NCI-H2029 (cell line): ENCODE results near the gene PDGFC.
"Not testable (repeated sequence)": the region's sequence is repeated elsewhere in the genome, so short reads cannot be mapped to it uniquely, and the experiment has no call there.

Experiments
- DNase-seq: peaks from one replicate; lab custom pipeline; 2025; lab: John Stamatoyannopoulos, UW

Gene PDGFC

DNA sequence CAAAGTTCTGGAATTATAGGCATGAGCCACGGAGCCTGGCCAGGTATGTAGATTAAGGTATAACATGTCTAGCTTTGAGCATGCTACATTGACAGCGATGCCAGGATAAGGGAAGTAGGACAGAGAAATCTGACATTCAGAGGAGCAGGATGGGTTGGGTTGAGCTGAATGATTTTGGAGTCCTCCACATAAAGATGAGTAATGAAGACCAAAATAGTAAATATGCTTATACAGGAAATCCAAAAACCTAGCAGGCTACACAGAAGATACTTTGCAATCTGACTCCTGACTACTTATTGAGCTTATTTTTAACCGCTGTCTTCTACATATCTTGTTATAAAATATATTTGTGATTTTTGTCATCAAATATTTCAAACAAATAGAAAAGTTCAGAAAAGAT, 69.7 kb downstream of the PDGFC start:
- no peak for DNase-seq

DNA sequence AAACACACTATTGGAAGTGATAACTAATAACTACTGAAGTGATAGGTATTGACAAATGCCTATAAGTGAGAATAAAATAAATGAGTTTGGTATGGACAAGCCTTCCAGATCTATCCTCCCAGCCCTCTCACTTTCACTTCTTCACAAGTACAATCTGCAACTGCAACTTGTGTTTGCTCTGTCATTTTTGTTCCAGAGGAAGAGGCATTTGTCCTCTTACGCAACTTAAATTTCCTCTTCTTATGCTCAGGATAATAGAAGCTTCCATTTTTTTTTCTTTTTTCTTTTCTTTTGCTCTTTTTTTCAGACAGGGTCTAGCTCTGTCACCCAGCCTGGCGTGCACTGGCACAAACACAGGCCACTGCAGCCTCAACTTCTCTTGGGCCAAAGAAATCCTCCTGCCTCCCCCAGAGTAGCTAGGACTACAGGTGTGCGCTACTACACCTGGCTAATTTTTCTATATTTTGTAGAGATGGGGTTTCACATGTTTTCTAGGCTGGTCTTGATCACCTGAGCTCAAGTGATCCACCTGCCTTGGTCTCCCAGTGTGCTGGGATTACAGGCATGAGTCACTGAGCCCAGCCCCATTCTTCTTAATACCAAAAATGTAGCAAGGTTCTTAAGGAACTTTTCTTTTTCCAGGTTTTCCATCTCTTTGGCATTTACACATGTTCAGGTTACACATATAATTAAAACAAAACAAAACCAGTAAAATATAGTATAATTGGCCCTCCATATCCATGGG, 73.1 kb downstream of the PDGFC start:
- no peak for DNase-seq

DNA sequence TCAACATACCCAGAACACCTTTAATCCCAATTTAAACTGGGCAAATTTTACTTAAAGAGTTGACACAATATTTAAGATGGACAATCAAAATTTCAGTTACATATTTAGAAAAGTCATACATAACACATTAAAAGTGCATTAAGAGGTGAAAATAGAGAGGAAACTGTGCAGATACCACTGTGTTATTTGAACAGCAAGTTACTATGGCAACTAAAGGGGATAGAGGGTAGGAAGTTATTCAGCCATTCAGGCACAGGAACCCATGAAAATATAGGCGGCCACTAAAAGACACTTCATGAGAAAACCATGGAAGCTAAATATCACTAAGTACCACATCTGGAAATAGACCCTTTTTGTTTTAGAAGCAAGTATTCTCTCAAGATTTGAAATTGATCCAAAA, 75.1 kb downstream of the PDGFC start:
- DNase-seq: no peak

DNA sequence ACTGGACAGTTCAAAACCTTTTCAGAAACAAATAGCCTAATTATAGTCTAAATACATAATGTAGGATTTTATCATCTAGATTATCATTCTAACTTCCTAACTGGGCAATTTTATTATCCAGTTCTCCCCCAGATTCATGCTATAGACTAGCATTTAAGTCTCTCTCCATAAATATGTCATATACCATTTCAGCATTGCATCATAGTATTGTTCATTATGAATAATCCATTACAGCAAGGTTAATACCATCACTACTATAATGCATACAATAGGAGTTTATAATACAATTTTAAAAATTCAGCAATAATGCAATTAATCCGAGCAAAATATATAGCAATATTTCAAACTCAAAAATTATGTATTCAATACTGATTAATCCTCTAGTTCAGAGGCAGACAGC, 77.4 kb downstream of the PDGFC start:
- DNase-seq: no peak

DNA sequence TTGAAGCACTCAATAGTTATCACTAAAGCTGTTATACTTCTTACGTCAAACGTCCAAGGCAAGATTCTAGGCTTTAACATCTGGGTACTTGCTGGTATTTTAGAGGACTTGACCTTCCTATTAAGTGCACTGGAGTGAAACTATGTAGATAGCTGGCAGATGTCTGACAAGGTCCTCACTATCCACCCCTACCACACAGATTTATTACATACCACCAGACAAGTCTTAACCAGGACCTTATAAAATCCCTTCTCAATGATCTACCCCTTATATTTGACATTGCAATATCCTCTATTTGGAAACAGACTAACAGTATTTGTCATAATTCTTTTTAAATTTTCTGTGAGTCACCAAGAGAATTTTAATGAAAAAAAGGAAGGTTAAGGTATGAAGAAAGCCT, 78.8 kb downstream of the PDGFC start:
- DNase-seq: no peak

DNA sequence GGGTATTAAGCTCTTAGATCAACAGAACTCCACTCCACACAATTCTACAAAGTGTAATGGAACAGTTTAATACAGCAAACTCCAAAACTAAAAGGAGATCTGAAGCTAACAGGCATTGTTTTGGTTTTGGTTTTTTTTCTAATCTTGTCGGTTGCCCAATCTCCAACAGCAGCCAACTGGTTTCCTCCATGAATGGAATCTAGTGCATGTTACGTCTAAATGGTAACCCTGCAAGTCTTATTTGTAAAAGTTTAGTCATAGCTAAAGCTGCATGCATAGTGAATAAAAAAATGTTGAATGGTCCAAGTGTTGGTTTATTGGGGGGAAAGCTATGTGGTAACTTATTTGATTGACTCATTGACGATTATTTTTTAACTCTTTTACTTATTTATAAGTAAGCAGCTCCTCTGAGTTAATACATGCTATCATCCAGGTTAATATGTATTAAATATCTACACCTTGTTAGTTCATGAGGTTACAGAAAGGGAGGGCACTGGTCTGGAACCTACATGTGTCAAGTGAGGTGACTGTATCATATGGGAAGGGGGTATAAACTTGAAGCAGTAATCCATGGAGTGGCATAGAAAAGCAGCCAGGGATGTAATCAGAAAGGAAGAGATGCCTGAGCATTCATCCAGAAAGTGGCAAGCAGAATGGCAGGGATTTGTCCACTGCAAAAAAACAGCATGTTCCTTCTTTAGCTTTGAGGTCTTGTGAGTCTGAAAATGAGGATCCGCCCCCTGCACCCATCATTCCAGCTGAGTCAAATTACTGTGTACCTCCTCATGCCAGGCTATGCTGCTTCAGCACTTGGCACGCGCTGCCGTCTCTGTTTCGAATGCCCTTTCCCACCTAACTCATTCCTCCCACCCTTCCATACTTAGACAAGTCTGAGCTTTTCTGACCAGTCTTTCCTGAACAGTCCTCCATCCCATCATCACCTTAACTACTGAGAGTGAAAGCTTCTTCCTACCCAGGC, 81.7 kb downstream of the PDGFC start:
- DNase-seq: no peak

DNA sequence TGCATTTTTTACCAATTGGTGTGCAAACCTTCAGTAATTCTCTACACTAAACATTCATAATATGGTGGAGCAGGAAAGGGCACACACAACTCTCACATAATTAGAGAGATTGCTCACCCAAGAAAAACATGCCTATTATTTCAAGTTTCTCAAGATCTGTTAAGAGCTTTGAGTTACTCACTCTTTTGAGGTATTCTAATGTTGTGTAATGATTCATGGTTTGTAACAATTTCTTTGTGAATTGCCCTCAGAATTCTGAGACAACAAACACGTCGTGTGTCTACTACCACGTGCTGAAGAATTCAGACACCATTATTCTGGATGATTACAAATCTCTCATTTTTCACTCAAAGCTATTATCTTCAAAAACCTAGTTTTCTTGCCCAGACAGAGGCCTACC, 82.8 kb downstream of the PDGFC start:
- DNase-seq: no peak

DNA sequence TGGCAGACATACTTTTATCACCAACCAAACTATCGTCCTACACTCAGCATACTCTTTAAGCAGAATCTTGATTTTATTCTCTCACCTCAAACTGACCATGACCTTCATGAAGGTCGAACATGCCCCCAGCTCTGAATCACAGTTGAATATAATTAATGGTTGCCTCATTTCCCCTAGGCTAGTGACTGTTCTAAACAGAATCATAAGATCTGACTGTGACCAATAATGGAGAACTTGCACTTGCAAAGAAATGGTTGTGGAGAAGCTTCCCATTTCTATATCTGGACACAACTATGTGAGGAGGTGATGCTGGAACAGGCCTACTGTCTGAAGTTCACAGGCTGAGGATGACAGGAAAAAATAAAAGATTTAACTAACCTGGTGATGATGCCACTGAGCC, 85.1 kb downstream of the PDGFC start:
- no peak for DNase-seq

DNA sequence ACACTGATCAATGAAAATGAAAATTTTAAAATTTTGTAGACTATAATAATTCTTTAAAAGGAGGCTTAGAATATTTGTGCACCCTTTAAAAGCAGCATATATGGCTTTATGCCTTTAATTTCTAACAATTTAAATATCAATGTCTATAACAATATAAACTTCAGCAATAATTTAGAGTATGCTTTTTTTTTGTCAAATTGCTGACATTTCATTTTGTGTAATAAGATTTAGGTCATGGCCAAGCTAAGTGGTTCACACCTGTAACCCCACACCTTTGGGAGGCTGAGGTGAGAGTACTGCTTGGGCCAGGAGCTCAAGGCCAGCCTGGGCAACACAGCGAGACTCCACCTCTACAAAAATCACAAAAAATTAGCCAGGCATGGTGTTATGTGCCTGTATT, 86.2 kb downstream of the PDGFC start:
- DNase-seq: no peak

DNA sequence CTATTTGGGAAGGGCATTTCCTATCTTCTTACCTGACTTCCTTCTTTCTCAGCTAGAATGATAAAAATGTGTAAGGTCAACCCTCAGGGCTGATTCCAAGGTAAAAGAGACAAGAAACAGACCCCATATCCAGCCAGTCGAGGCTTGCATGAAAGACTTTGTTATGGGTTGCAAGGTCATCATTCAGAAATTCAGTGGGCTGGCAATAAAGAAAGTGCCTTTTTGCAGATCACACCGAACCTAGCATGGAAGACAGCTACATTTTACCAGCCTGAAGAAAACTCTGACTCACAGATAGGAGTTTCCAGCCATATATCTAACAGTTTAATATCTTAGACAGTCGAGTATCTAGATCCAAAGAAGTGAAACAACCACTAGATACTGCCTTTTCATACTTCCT, 87.4 kb downstream of the PDGFC start:
- DNase-seq: no peak

DNA sequence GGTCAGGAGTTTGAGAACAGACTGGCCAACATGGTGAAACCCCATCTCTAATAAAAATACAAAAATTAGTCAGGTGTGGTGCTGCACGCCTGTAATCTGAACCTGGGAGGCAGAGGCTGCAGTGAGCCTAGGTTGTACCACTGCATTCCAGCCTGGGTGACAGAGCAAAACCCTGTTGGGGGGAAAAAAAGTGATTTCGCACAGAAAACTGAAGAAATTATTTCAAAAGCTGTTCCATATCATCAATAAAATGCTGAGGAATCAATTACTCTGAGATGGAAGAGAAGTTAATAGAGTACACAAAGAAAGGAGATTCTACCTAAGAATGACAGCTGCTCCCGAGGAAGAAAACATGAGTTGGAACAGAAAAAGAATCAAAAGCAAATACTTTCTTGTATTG, 95.9 kb downstream of the PDGFC start:
- no peak for DNase-seq

DNA sequence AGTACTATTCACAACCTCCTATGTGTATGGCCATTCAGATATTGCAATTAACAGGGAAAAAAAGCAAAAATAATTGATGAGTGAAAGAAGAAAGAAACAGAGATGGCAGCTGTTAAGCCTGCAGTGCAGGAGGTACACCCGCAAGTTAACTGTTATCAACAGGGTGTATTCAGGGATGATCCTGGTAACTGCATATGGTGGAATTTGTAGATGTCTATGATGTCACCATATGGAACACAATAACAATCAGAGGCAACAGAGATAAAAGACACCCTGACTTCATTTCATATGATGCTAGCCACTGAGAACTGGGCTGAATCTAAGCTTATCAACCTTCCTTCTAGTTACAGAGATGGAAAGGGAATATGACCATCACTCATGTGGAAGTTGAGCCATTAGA, 96.5 kb downstream of the PDGFC start:
- no peak for DNase-seq

DNA sequence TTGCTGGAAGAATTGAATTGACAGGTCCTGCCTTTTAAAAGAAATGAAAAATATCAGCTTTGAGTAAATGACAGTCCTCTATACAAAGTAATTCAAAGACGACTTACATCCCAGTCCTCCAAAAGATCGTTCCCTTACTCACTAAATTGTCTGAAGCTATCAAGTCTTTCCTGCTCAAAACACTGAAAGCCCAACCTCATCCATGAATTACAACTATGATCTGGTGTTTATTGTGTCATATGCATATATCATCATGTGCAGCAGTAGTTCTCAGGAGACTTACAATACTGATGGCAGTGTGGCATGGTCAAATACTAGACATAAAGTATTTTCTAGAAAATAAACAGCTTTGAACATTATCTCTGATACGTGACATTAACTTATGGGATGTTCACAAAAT, 97.8 kb downstream of the PDGFC start:
- no peak for DNase-seq

DNA sequence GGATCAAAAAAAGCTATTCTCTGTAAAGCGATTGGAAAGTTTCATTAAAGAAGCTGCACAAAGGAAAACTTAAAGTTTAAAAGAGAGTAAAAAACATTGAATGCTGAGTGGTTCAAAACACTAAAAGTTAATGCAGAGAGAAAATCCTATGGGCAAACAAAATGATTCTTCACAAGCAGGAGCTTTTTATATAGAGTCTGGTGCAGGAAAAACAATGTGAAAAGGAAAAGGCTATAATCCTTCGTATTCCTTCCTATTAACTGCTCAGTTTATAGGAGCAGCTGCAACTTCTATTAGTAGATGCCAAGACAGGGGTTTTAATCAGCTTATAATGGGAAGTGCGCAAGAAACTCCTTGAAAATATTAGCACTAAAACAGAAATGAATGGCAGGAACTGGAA, 100.7 kb downstream of the PDGFC start:
- no peak for DNase-seq

DNA sequence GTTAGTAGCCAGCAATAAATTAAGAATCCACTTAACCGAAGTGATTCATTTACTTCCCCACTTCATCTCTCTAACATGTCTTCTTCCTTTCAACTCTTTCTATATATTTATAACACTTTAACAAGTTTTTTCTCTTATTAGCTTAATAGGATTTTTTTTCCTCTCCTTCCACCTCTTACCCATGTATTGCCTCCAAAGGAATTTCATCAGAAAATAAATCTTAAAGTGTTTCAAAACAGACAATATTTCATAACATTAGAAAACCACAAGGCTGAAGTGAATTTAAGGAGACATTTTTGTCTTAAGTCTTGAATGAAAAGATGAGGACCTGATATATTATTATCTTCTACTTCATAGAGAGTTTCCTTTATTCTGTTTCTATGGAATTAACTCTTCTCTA, 101.5 kb downstream of the PDGFC start:
- DNase-seq: no peak

DNA sequence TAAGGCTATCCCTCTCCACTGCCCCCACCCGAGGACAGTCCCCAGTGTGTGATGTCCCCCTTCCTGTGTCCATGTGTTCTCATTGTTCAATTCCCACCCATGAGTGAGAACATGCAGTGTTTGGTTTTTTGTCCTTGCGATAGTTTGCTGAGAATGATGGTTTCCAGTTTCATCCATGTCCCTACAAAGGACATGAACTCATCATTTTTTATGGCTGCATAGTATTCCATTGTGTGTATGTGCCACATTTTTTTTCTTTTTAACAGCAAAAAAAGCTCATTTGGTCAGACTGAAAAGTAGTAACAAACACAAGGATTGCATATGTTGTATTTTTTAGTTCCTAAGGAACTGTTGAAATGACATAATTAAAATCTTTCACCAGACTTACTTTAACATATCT, 105.5 kb downstream of the PDGFC start:
- not testable (repeated sequence) for DNase-seq

DNA sequence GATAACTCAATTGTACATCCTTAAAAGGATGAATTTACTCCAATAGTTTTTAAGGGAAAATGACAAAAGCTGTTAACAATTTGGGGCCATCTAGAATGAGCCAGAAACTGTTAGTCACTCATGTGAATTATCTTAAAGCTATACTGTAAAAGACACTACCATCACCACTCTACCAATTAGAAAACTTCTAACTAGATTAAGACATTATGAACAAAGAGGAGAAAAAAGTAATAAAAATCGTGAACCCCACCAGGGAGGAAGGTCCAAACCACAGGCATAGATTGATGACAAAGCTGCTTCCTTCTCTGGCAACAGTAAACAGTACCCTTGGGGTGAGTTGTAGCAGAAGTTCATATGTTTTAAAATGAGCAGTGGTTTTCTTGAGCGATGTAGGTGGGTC, 106.1 kb downstream of the PDGFC start:
- no peak for DNase-seq

DNA sequence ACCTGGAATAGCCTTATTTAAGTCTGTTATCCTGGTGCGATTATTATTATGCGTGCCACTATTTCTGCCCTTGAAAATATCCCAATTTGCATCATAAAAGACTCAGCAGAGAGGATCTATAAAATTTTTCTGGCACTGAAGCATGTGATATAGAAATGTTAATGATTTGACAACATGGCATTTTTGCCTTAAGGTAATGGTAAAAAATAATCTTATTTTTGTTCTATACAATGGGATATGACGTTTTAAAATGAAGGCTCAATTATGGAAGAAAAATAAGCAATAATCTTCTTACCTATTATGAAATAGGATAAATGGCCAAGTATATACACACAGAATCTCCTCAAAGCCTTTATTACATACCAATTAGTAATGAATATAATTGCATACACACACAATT, 113.5 kb downstream of the PDGFC start:
- DNase-seq: no peak

DNA sequence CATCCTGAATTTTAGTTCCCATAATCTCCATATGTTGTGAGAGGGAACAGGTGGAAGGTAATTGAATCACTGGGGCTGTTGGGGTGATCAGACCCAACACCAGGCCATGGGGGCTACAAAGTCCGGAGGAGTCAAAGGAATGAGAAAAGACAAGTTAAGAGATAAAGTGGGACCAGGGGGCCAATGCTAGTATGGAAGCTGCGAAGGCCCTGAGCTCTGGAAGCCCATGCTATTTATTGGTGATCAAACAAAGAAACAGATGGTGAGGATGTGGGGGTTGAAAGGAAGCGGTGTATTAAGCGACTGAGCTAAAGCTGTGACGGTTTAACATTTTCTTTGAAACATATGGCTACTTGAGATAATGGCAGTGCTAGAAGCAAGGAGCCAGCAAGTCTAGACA, 132.8 kb downstream of the PDGFC start:
- no peak for DNase-seq

DNA sequence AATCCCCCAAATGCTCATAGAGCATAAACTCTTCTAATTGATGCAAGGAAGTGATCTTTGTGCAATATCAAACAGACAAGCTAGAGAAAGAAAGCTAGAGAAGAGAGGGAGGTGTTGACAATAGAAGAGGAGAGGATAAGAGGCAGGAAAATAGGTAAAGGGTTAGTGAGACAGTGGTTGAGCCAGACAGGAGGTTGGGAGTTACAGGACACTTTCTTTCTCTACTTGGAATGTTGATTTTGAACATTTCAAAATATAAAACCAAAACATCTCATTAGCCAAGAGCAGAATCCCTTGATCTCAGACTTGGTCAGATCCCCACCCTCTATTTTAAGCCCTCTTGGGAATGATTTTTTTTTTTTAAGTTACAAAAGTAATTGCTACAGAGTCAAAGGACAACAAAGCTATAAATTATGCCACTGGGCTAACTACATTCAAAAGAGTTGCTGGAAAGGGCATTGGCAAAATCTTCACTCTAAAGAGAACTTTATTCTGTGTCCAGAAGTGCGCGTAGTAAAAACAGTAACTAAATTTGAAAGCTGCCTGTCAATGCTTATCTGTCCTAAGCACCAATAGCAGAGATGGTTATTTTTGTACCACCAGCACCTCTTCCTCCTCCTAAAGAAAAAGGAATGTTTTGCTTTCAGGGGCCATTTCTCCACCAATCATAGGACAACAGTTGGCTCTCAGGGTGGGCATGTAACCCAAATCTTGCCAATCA, 133.8 kb downstream of the PDGFC start:
- DNase-seq: no peak

DNA sequence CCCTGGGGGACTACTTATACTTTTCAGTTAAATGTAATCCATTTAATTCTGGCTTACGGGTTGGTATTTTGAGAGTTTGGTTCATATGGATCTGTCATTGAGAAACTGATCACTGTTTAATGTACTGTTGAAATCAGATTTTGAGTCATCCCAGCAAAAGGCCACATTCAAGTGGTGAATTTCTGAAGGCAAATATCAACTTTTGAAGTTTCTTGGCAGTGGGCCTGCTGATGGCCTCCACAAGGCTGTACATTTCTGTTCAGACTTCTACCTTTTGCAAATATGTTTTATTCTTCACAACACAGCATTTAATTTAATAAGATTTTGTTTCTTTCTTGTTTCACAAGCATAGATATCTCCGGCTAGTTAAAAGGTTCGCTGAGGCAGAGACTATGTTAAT, 138.7 kb downstream of the PDGFC start:
- DNase-seq: no peak

DNA sequence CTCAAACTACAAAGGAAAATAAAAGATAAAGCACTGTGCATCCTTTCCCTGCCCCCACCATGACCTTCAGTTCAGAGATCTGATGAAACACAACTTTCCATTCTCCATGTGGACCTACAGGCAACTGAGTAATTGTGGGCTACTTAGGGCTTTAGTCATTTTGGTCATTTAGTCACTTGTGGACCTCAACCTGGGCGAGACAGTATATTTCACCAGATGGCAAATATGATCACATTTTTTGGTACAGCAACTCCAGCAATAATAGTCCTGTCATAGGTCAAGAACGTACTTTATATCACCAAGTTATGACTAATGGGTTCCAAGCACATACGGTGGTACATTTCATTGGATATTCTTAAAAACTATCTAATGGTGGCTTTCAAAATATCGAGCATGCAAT, 141.2 kb downstream of the PDGFC start:
- no peak for DNase-seq
